Globus pallidus (tissue), 1 donor: ENCODE data around the gene LARP6.
"Not testable (repeated sequence)": the region's sequence is repeated elsewhere in the genome, so short reads cannot be mapped to it uniquely, and the experiment has no call there.

Experiments used
- DNase-seq: peaks from one replicate; pipeline ENCODE4 v3.0.0-alpha.2; 2015; ENCODE audit warnings: low spot score

Gene LARP6

GRCh38 chr15:70858614-70859321 lies 4.8 kb upstream of the LARP6 start:
- DNase-seq, result not testable (repeated sequence)

GRCh38 chr15:70857562-70858285 lies 3.8 kb upstream of the LARP6 start:
- no peak for DNase-seq

- peak; percentile 83 for DNase-seq
These were observed 3.1 kb upstream of the LARP6 start for GRCh38 chr15:70856884-70857561.

- DNase-seq, result no peak
These were observed 2.4 kb upstream of the LARP6 start for GRCh38 chr15:70856177-70856883.

GRCh38 chr15:70855764-70856163 lies 1.8 kb upstream of the LARP6 start:
- DNase-seq, result no peak

- DNase-seq, result no peak
These were observed 664 bp upstream of the LARP6 start for GRCh38 chr15:70854666-70854976.

- DNase-seq, result no peak
These were observed 512 bp downstream of the LARP6 start for GRCh38 chr15:70853318-70853972.

GRCh38 chr15:70852501-70853317 lies 1.2 kb downstream of the LARP6 start:
- DNase-seq, result no peak

- DNase-seq, result no peak
These were observed 2.1 kb downstream of the LARP6 start for GRCh38 chr15:70851889-70852288.

GRCh38 chr15:70845602-70846360 lies 8.2 kb downstream of the LARP6 start:
- DNase-seq, result no peak

- DNase-seq, result no peak
These were observed 16.5 kb downstream of the LARP6 start for GRCh38 chr15:70837476-70837875.

GRCh38 chr15:70835841-70836240 lies 18.1 kb downstream of the LARP6 start:
- DNase-seq, result no peak

- peak; percentile 39 for DNase-seq
These were observed 18.5 kb downstream of the LARP6 start for GRCh38 chr15:70835415-70835814.

- no peak for DNase-seq
These were observed 19.0 kb downstream of the LARP6 start for GRCh38 chr15:70834999-70835398.

- no peak for DNase-seq
These were observed 19.8 kb downstream of the LARP6 start for GRCh38 chr15:70833861-70834765.

GRCh38 chr15:70833422-70833821 lies 20.5 kb downstream of the LARP6 start:
- no peak for DNase-seq

GRCh38 chr15:70832176-70832575 lies 21.8 kb downstream of the LARP6 start:
- DNase-seq, result no peak

- DNase-seq, result no peak
These were observed 22.7 kb downstream of the LARP6 start for GRCh38 chr15:70831094-70831911.
